ENCODE results near the gene CRADD.
"Not testable (repeated sequence)": the region's sequence is repeated elsewhere in the genome, so short reads cannot be mapped to it uniquely, and the experiment has no call there.

CRADD gene

DNA sequence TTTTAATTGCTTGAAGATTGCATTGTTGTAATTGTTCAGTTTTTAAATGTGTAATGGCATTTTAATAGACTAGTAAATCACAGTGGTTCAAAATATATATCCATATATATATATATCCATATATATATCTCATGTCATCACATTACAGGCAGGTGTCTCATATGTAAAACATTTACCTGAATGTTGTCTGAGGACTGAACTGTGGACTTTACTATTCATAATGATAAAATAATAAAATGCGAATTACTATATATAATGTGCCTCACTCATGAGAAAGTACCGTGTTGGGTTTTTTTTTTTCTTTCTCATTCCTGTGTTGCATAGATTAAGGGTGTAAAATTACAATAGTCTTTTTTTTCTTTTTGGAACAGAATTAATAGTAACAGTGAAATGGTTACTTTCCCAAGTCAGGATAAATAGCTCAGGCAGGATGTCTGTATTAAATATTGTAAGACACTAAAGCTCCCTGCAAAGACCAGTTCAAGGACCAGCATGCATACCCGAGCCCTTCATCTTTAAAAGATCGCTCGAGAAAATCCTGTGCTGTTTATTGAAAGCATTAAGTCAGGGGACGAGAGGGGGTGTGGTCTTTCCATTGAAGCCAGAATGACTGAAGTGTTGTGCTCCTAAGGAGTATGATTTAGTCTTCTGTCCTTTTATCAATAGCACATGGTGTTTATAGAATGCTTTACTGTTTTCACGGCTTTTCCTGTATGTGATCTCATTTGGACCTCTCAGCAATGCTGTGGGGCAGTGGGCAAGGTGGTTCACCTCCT lies 173.5 kb downstream of the CRADD start:
- DNase-seq: no peak

DNA sequence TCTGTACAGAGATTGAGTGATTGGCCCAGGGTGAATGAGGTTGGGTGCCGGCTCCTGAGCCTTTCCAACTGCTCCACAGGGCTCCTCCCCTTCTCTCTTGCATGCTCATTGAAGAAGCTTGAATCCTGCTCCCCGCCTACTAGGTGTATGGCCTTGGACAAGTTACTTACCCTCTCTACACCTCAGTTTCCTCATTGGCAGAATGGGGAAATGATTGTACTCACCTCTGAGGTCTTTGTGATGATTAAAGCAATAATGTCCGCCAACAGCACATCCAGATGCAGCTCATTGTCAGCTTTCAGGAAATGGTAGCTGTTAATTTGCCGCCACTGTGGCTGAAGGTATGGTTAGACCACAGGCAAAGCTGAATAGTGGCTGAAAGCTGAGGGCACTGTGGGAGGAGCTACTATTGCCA lies 174.1 kb downstream of the CRADD start:
- DNase-seq: no peak

DNA sequence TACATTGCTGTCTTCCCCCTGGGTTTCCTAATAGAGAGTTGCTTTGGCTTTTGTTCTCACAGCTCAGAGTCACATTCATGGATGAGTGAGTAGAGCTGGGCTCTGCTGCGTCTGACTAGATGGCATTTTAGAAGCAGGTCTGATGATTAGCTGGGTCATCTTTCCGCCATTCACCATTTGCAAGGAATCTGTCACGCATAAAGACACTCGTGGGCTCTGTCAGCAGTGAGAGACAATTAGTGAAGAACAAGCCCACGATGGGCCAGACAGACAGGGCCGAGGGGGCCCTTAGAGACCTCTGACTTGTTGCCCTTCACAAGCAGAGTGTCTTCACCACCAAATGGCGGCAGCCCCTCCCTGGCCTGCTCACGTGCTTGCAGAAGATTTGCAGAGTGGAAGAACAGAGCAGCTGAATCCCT lies 175.0 kb downstream of the CRADD start:
- no peak for DNase-seq

DNA sequence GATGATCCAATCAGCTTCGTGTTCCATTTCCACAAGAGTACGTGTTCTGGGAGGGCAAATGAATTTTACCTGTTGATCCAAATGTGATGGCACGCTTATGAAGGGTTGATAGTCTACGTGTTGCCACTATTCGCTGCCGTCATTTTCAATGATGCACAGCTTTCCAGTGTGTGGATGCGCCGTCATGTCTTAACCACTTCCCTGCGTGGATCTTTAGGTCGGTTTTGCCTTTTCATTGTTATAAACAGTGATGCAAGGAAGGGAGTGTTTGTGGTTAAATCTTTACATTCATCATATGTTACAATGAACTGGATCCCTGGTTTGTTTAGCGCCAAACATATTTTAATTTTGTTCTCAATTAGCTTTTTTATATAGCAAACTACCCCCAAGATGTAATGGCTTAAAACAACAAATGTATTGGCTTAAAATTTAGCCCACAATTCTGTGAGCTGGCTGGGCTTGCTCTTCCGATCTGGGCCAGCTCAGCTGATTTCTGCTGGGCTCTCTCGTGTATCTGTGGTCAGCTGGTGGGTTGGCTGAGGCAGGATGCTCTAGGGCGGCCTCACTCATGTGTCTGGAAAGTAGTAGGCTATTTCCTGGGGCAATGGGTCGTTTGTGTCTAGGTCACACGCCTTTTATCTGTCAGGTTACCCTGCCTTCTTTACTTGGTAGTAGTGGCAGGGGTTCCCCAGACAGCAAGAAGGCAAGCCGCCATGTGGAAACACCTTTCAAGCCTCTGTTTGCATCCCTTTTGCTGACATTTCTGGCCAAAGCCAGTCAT lies 176.7 kb downstream of the CRADD start:
- DNase-seq: no peak

DNA sequence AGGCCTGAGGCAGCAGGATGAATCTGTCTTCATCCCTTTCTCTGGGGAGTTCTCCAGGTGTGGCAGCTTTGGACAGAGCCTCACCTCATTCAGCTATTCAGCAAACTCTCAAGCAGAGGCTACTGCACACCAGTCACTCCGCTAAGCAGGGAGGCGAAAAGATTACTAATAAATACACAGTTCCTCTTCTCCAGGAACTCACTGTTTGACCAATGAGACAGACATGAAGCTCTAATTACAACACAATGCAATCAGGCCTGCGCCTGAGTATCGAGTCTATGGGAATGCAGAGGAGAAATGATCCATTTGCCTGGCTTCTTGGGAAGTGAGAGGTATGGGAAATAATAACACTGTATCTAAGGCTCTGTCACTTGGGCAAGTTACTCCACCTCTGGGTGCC lies 178.1 kb downstream of the CRADD start:
- DNase-seq: no peak

DNA sequence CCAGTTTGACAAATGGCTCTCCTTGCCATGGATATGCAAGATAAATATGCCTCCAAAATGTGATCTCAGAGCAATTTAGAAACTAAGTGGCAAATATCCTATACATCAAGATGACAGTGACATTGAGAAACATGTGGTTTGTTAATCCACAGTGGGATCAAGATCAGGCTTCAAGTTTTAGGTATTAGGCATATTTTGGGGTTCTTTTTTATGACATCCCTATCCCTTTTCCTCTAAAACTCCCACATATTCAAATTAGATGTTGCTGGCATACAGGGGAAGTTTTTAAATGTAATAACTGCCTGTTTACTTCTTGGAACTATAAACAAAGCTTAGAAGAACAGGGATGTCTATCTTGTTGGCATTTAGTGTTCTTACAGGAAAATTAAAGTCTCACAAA lies 179.4 kb downstream of the CRADD start:
- DNase-seq: no peak

DNA sequence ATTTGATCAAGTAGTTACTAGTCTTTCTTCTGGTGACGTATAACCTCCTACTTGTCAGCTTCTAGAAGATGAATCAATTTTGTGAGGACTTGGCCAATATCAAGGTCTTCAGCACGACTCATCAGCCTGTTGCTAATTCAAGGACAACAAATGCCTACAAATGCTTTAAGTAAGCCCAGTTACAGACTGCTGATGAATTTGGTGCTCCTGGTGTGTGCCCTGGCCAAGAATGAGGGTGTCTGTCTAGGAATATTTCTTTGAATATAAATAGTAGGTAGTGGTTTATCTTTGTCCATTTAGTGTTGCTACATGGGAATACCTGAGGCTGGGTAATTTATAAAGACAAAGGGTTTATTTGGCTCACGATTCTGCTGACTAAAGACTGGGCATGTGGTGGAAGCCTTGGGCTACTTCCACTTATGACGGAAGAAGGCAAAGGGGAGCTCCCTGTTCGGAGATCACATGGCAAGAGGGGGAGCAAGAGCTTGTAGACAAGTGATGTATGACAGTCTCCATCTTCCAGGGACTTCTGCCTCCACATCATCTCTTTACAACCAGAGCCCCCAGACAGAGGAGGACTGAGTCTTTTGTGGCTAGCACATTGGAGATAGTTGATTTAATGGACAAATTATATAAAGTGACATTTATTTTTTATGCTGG lies 180.2 kb downstream of the CRADD start:
- DNase-seq: no peak

DNA sequence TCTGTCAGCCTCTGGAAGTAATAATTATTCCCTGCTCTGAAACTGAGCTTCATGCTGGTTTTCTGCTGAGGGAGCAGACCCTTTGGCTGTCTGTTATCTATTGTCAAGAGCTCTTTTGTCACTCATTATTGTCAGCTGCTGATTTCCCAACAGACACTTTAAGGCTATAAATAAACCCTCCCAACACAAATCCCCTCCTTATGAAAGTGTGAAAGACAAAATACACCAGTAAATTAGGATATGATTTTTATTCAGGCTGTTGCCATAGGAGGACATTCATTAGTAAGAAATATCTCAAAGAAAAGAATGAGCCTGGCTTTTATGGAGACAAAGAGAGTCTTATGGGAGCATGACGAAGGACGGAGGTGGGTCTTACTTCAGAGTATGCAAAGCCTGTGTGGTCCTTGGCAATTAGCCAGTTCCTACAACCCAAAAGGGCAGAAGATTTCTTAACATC lies 180.8 kb downstream of the CRADD start:
- DNase-seq: no peak

DNA sequence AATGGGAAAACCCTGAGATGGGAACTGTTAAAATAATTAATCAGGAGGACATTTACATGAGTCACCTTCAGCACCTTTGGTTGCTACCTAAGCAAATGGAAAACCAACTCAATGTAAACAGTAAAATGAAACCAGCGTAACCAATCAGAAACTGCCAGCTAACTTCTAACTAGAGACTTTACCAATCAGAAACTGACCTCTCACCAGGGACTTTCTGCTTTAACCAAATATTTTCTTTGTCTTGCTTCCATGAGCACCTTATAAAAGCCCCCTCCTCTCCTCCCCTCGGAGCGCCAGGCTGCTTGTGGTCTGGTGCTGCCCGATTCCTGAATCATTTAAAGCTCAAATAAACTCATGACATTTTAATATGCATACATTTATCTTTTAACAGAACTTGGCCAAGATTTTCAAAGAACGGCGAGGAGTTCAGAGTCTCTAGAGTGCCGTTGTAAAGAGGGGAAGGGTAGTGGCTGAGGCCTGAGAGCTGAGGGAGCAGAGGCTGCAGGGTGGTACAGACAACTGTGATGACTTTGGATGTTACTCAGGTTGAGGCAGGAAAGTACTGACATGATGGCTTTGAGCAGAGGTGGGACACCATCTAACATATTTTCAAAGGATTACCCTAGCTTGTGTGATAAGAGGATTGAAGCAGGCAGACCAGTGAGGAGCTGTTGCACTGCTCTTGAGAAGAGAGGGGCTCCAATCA lies 183.6 kb downstream of the CRADD start:
- no peak for DNase-seq

DNA sequence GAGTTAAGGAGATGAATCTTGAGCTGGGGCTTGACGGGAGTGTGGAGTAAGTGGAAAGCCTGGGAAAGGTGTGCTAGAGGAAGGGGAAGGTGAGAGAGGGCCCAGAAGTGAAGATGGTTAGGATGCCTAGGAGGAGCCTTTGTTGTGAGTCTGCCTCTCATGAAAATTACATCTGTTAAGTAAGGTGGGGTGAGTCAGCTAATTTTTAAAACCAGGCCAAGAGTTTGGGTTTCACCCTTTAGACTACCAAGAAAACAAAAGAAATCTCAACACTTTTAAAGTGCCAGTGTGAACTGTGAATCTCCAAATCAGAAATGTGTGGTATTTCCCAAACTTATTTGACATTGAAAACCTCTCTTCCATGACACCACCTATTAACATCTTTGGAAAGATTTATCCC lies 185.2 kb downstream of the CRADD start:
- no peak for DNase-seq

DNA sequence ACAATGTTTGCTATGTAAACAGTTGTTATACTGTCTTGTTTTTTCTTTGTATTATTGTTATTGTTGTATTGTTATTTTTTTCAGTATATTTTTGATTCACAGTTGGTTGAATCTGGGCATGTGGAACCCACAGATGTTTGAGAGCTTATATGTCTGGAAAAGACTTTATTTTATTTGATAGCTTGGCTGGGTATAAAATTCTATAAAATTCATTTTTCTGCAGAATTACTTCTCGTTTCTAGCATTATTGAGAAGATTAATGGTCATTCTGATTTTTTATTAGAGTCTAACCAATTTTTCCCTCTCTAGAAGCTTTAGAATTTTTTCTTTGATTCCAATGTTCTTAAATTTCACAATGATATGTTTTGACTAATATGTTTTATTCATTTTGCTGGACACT lies 188.6 kb downstream of the CRADD start:
- DNase-seq: no peak

DNA sequence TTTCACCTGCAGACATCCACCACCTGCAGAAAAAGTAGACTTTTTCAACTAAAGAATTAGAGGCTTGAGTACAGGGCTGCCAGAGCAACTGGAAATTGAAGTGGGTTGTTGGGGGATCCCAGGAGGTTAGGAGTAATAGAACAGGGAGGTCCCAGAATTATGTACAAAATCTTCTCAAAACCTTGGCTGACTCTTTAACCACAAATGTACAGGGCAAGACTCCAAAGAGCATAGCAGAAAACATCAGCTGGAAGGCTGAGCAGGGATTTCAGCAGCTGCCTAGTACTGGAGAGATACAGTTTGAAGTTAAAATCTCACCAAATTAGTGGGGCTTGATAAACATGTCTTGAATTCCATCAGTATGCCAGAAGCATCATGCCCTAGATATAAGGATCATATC lies 191.6 kb downstream of the CRADD start:
- no peak for DNase-seq

DNA sequence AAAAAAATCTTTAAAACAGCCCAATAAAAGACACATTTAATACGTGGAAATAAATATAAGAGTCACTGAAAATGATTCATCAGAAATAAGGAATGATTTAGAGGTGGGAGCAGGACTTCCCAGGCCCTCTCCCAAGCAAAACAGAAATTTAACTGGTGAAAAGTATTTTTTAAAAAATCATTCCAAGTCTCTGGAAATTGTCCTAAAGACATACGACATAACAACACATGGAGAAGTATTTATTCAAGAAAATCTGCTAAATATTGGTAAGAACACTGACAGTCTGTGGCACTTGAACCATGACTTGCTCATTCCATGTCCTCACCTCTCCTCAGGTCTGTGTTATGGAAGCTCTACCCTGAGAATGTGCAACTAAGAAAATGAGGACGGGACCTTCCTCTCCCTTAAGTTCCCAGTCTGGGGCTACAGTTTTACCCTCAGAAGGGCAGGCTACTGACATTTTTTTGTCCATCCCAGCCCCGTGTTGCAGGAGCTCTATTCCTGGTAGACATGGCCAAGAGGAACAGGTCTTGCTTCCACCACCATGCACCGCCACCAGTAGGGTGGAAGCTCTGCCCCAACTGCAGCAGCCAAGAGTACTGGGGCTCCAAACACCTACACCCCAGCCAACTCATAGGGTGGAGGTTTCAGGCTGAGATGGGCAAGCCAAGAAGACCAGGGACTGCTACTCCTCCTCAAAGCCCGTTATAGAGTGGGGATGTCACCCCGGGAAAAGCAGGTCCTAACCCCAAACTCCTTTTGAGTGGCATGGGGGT lies 193.0 kb downstream of the CRADD start:
- no peak for DNase-seq

DNA sequence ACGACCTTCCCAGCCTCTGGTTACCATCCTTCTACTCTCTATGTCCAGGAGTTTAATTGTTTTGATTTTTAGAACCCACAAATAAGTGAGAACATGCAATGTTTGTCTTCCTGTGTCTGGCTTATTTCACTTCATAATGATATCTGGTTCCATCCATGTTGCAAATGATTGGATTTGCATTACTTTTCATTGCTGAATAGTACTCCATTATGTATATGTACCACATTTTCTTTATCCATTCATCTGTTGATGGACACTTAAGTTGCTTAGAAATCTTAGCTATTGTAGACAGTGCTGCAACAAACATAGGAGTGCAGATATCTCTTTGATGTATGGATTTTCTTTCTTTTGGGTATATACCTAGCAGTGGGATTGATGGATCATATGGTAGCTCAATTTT lies 194.4 kb downstream of the CRADD start:
- DNase-seq: not testable (repeated sequence)

DNA sequence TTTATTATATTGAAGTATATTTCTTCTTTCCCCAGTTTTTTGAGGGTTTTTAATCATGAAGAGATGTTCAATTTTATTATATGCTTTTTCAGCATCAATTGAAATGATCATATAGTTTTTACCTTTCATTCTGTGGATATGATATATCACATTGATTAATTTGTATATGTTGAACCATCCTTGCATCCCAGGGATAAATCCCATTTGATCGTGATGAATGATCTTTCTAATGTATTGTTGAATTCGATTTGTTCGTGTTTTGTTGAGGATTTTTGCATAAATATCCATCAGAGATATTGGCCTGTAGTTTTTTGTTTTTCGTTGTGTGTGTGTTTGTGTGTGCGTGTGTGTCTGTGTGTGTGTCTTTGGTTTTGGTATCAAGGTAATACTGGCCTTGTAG lies 196.4 kb downstream of the CRADD start:
- no peak for DNase-seq

DNA sequence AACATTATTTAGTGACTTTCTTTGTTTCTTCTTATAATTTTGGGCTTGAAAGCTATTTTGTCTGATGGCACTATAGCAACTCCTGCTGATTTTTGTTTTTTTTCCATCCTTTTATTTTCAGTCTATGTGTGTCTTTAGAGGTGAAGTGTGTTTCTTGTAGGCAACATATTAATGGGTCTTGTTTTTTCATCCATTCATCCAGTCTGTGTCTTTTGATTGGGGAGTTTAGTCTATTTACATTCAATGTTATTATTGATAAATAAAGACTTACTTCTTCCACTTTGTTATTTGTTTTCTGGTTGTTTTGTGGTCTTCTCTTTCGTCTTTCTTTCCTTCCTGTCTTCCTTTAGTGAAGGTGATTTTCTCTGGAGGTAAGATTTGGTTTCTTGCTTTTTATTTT lies 198.0 kb downstream of the CRADD start:
- no peak for DNase-seq

DNA sequence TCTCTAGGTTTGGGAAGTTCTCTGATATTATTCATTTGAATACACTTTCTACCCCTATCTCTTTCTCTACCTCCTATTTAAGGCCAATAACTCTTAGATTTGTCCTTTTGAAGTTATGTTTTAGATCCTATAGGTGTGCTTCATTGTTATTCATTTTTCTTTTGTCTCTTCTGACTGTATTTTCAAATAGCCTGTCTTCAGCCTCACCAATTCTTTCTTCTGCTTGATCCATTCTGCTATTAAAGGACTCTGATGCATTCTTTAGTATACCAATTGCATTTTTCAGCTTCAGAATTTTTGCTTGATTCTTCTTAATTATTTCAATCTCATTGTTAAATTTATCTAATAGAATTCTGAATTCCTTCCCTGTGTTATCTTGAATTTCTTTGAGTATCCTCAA lies 199.2 kb downstream of the CRADD start:
- DNase-seq: no peak

DNA sequence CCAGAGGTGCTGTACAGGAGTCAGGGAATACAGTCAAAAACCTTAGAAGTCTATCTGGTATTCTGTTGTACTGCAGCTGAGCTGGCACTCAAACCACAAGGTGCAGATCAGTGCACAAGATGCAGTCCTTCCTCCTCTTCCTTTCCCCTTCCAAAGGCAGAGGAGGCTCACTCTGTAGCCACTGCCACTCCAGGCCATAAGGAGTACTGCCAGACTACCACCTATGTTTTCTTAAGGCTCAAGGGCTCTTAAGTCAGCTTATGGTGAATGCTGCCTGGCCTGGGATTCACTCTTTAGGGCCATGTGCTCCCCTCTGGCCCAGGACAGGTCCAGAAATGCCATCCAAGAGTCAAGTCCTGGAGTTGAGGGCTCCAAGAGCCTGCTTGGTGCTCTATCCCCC lies 200.3 kb downstream of the CRADD start:
- DNase-seq: no peak

DNA sequence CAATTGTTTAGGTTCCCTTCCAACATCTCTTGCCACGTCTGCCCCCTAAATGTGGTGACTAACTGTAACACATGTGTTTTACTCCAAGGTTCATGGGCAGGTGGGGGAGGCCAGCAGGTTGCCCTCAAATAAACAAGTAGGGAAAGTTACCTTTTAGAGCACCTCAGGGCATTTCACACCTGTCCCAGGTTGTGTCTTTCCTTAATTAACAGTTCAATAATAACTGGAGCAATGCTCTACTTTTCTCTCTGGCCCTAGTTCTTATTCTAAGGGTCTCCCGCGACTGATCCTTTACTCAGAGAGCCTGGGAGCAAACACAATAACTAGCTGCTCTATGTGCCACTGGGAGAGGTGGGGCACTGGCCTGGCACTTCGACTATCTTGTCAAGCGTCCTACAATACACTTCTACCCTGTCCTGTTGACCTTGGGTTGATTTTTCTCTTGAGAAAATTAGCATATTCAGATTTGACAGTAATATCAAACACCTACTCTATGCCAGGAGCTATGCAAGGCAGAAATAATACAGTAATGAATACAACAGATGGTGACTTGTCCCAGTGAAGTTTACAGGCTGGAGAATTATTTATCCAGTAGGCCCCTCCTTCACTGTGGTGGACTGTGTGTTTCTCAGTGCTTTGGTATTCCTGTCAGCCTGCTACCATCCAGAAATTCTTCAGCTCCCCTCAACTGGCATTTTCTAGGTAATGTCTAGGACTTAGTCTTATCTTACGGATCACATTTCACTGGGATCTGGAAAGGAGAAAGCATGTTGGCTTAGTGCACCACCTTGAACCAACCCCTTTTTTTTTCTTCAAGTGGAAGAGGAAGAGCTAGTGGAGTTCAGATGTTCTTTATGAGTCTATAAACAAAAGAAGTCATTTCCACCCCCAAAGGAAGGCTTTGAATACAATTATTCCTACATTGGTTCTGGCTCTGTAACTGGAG lies 202.6 kb downstream of the CRADD start:
- no peak for DNase-seq

DNA sequence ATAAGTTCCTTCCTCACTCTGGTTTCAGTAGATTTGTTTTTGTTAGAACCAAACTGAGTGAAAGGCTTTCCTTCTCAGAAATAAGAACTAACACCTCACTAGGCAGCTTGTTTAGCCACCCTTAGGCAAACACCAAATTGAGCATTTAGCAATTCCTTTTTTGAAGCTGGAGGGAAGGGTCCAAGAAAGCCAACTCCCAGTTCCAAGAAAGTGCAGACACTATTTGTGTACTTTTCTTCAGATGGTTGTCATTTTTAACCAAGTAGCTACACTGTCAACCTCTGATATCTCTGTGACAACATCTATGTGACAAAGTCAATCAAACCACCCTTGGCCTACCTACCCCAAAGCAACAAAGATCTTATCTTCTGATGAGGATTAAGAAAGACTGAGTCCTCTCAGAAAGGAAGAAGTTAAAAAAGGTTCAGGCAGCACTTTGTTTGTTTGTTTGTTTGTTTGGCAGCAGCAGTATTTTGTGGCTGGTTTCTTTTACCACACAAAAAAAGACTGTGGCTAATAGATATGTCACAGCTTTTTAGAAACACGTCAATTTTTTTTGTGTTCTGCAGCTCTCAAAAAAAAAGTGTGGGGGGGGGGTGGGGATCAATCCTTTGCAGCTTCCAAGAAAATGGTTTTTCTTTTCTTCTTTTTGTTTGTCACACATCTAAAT lies 203.8 kb downstream of the CRADD start:
- no peak for DNase-seq

DNA sequence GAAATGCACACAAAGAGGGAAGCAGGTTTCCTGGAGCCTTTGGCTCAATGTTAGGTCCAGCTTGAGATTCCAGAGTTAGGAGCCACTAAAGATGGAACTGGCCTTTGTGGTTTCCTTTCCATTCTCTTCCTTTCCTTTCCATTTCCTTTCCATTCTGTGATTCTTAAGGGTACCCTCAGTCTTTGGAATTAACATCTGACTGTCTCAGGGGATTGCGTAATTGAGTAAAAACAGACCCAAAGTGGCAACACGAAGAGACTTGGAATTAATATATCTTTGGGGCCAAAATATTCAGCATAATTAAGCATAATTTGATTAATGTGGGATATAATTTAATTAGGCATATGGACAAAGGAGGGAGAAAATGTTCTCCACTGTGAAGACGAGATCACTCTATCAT lies 205.6 kb downstream of the CRADD start:
- DNase-seq: no peak

Measured in SIG-M5 (cell line).